H1 (cell line): ENCODE results near the gene TBC1D16. TPM values are rescaled to one million over a fixed set of nuclear protein-coding genes. Genes with fewer than 3 reads are reported as not detected.

Source experiments
- CTCF ChIA-PET: fragments of 300-600 bp; sonication (Branson Sonifier 250); formaldehyde crosslinking; loops from one replicate; lab custom pipeline; 2021; ENCODE audit not compliant: partially characterized antibody; lab: Charles Lee
- POLR2A ChIA-PET: fragments of 300-600 bp; sonication (Branson Sonifier 250); formaldehyde crosslinking; loops from one replicate; lab custom pipeline; 2021; ENCODE audit warnings: inconsistent platforms; ENCODE audit not compliant: partially characterized antibody; lab: Charles Lee
- DNase-seq, 2 experiments: peaks; one replicate each; pipeline versions ENCODE4 v3.0.0 to v3.0.0-alpha.2; 2010 to 2022; ENCODE audit warnings: low spot score in 2 of 2, low read depth in 1 of 2, mixed read lengths in 1 of 2
- FAIRE-seq: peaks from 2 replicates; lab custom pipeline; 2011; peaks lifted over from hg19 to GRCh38; lab: Jason Lieb, UNC
- H2AFZ ChIP-seq: 2 replicates; pipeline ENCODE4 v1.8.1; 2012; ENCODE audit warnings: low read length, inconsistent platforms
- H2AK5ac ChIP-seq: 2 replicates; pipeline ENCODE4 v1.6.1; 2013; ENCODE audit warnings: low read depth, low read length
- H2BK120ac ChIP-seq: replicated peaks from 2 replicates; pipeline ENCODE3; 2013; ENCODE audit warnings: low read depth, low read length, inconsistent platforms
- H2BK12ac ChIP-seq: 2 replicates; pipeline ENCODE4 v1.6.1; 2013; ENCODE audit warnings: low read depth, low read length
- H2BK15ac ChIP-seq: 2 replicates; pipeline ENCODE4 v1.6.1; 2013; ENCODE audit warnings: low read length
- H2BK20ac ChIP-seq: 2 replicates; pipeline ENCODE4 v1.6.1; 2013; ENCODE audit warnings: low read length
- H2BK5ac ChIP-seq: 2 replicates; pipeline ENCODE4 v1.6.1; 2013; ENCODE audit warnings: low read depth, low read length
- H3K14ac ChIP-seq: 2 replicates; pipeline ENCODE4 v1.6.1; 2013; ENCODE audit warnings: inconsistent platforms; ENCODE audit not compliant: insufficient read length
- H3K18ac ChIP-seq: 2 replicates; pipeline ENCODE4 v1.6.1; 2013; ENCODE audit warnings: low read length; ENCODE audit errors: extremely low read depth
- H3K23ac ChIP-seq: 2 replicates; pipeline ENCODE4 v1.6.1; 2013; ENCODE audit warnings: inconsistent platforms; ENCODE audit not compliant: insufficient read length
- H3K23me2 ChIP-seq: 2 replicates; pipeline ENCODE4 v1.6.1; 2013; ENCODE audit warnings: low read depth, low read length
- H3K27ac ChIP-seq: 2 replicates; pipeline ENCODE4 v1.6.1; 2011; ENCODE audit warnings: low read depth, low read length, inconsistent platforms
- H3K27me3 ChIP-seq, 4 experiments: replicated peaks in 1 of 4; 1 replicate in 1 of 4; 2 replicates in 3 of 4; pipeline versions ENCODE4 v1.6.1 to v1.8.1; 2011 to 2013; ENCODE audit warnings: low read length in 3 of 4, mild to moderate bottlenecking in 3 of 4, inconsistent platforms in 2 of 4, mixed read lengths in 2 of 4, moderate library complexity in 1 of 4; ENCODE audit not compliant: control insufficient read depth in 3 of 4, insufficient read depth in 3 of 4; ENCODE audit errors: extremely low read depth in 1 of 4
- H3K36me3 ChIP-seq, 4 experiments: 2 replicates each; pipeline versions ENCODE4 v1.6.1 to v1.8.1; 2011 to 2013; ENCODE audit warnings: mild to moderate bottlenecking in 4 of 4, low read length in 3 of 4, moderate library complexity in 2 of 4, control low read depth in 1 of 4, inconsistent platforms in 1 of 4; ENCODE audit not compliant: insufficient read depth in 4 of 4, control insufficient read depth in 2 of 4
- H3K4ac ChIP-seq: replicated peaks from 2 replicates; pipeline ENCODE3; 2013; ENCODE audit warnings: low read length, low read depth, mixed read lengths, inconsistent platforms; ENCODE audit not compliant: insufficient read length
- H3K4me1 ChIP-seq, 4 experiments: replicated peaks in 1 of 4; 1 replicate in 1 of 4; 2 replicates in 3 of 4; pipeline versions ENCODE4 v1.6.1 to v1.8.1; 2011 to 2013; ENCODE audit warnings: low read length in 3 of 4, inconsistent platforms in 2 of 4, mixed read lengths in 1 of 4; ENCODE audit not compliant: insufficient read depth in 4 of 4, control insufficient read depth in 3 of 4
- H3K4me2 ChIP-seq, 2 experiments: 2 replicates each; pipeline versions ENCODE4 v1.6.1 to v1.8.1; 2011 to 2013; ENCODE audit warnings: low read depth in 2 of 2, low read length in 2 of 2, control low read depth in 1 of 2, inconsistent platforms in 1 of 2, mild to moderate bottlenecking in 1 of 2; ENCODE audit not compliant: insufficient read depth in 1 of 2
- H3K4me3 ChIP-seq, 4 experiments: fragments of 200-600, 300-600 bp in 1 of 4; sonication (generic), shearing (Covaris generic), sonication (Bioruptor Twin) in 1 of 4; 2 replicates each; pipeline versions ENCODE4 v1.5.1 to v1.8.1; 2011 to 2016; ENCODE audit warnings: low read length in 4 of 4, low read depth in 3 of 4, control low read depth in 2 of 4, inconsistent platforms in 2 of 4, mild to moderate bottlenecking in 2 of 4, mixed read lengths in 1 of 4, moderate library complexity in 1 of 4; ENCODE audit not compliant: insufficient read depth in 2 of 4; ENCODE audit errors: extremely low read depth in 1 of 4
- H3K56ac ChIP-seq: replicated peaks from 2 replicates; pipeline ENCODE3; 2013; ENCODE audit warnings: low read depth, mild to moderate bottlenecking, mixed read lengths, low read length, inconsistent platforms; ENCODE audit not compliant: insufficient read length
- H3K79me1 ChIP-seq: 2 replicates; pipeline ENCODE4 v1.6.1; 2013; ENCODE audit warnings: low read depth, low read length, control low read depth
- H3K79me2 ChIP-seq, 2 experiments: 2 replicates each; pipeline versions ENCODE4 v1.6.1 to v1.8.1; 2012 to 2013; ENCODE audit warnings: low read length in 2 of 2, mild to moderate bottlenecking in 2 of 2, inconsistent platforms in 1 of 2; ENCODE audit not compliant: insufficient read depth in 2 of 2, control insufficient read depth in 1 of 2
- H3K9ac ChIP-seq, 4 experiments: replicated peaks in 1 of 4; 1 replicate in 1 of 4; 2 replicates in 3 of 4; pipeline versions ENCODE4 v1.6.1 to v1.8.1; 2011 to 2013; ENCODE audit warnings: low read depth in 3 of 4, low read length in 3 of 4, control low read depth in 2 of 4, mild to moderate bottlenecking in 2 of 4, moderate library complexity in 2 of 4, inconsistent platforms in 1 of 4; ENCODE audit errors: extremely low read depth in 1 of 4
- H3K9me3 ChIP-seq, 2 experiments: 2 replicates each; pipeline versions ENCODE4 v1.6.1 to v1.8.1; 2012 to 2013; ENCODE audit warnings: mild to moderate bottlenecking in 2 of 2, moderate library complexity in 2 of 2, control low read depth in 1 of 2, inconsistent platforms in 1 of 2, low read depth in 1 of 2, low read length in 1 of 2, mixed read lengths in 1 of 2; ENCODE audit not compliant: insufficient read depth in 2 of 2
- H4K20me1 ChIP-seq, 2 experiments: replicated peaks in 1 of 2; 2 replicates each; pipeline versions ENCODE3 to v1.8.1; 2011 to 2013; ENCODE audit warnings: inconsistent platforms in 2 of 2, low read length in 2 of 2, mild to moderate bottlenecking in 1 of 2; ENCODE audit not compliant: insufficient read depth in 2 of 2, control insufficient read depth in 1 of 2
- H4K5ac ChIP-seq: 2 replicates; pipeline ENCODE4 v1.6.1; 2013; ENCODE audit warnings: low read length, low read depth, mixed read lengths, inconsistent platforms; ENCODE audit not compliant: insufficient read length
- H4K8ac ChIP-seq: 2 replicates; pipeline ENCODE4 v1.8.0; 2013; ENCODE audit warnings: mild to moderate bottlenecking, moderate library complexity, low read length, inconsistent platforms; ENCODE audit not compliant: insufficient read depth; ENCODE audit errors: extremely low read depth
- H4K91ac ChIP-seq: replicated peaks from 2 replicates; pipeline ENCODE3; 2013; ENCODE audit warnings: low read length, mixed read lengths, inconsistent platforms; ENCODE audit not compliant: insufficient read length
- ASH2L ChIP-seq: fragments of 200-600, 300-600 bp; sonication (generic); IDR thresholded peaks from one replicate; pipeline ENCODE4 v1.7.1; 2017; ENCODE audit warnings: low read length
- BACH1 ChIP-seq: IDR thresholded peaks from 2 replicates; pipeline ENCODE4 v1.6.1; 2012; ENCODE audit warnings: low read length, improper control_type of control experiment
- BCL11A ChIP-seq, 2 experiments: IDR thresholded peaks; one replicate each; pipeline ENCODE4 v1.6.1; 2011; ENCODE audit warnings: low read depth in 2 of 2, low read length in 2 of 2, mild to moderate bottlenecking in 2 of 2
- BRCA1 ChIP-seq: IDR thresholded peaks from 2 replicates; pipeline ENCODE4 v1.6.1; 2012; ENCODE audit warnings: low read depth, low read length, improper control_type of control experiment
- EGR1 ChIP-seq: IDR thresholded peaks from 2 replicates; pipeline ENCODE4 v1.6.1; 2011; ENCODE audit warnings: low read depth, low read length, borderline replicate concordance
- GABPA ChIP-seq: IDR thresholded peaks from 2 replicates; pipeline ENCODE4 v1.6.1; 2011; ENCODE audit warnings: mild to moderate bottlenecking, low read length, moderate library complexity, borderline replicate concordance; ENCODE audit not compliant: insufficient read depth
- HDAC6 ChIP-seq: IDR thresholded peaks from one replicate; pipeline ENCODE4 v1.7.1; 2012; ENCODE audit warnings: low read depth, mild to moderate bottlenecking, inconsistent platforms, low read length, moderate library complexity
- JUN ChIP-seq: IDR thresholded peaks from 2 replicates; pipeline ENCODE4 v1.6.1; 2011; ENCODE audit warnings: low read depth, mild to moderate bottlenecking, improper control_type of control experiment, low read length
- POU5F1 ChIP-seq: IDR thresholded peaks from 2 replicates; pipeline ENCODE4 v1.6.1; 2011; ENCODE audit warnings: low read depth, mild to moderate bottlenecking, low read length, moderate library complexity
- RBBP5 ChIP-seq: IDR thresholded peaks from 2 replicates; pipeline ENCODE4 v1.7.1; 2012; ENCODE audit warnings: low read depth, mild to moderate bottlenecking, inconsistent platforms, low read length, moderate library complexity, borderline replicate concordance
- TCF12 ChIP-seq: IDR thresholded peaks from 2 replicates; pipeline ENCODE4 v1.6.1; 2011; ENCODE audit warnings: low read depth, mild to moderate bottlenecking, low read length
- WGBS, 2 experiments: shearing (Covaris generic) in 1 of 2; methylation state at CpG; one replicate each; pipeline versions ENCODE4 v1.1.6 to v1.1.7; 2013 to 2015; ENCODE audit warnings: low lambda C conversion rate in 2 of 2, mixed read lengths in 2 of 2, inconsistent platforms in 1 of 2, low coverage in 1 of 2, missing lambda C conversion rate in 1 of 2; ENCODE audit not compliant: insufficient replicate concordance in 2 of 2, insufficient coverage in 1 of 2, insufficient read length in 1 of 2; ENCODE audit errors: extremely low coverage in 1 of 2, missing lambda C conversion rate in 1 of 2; 5-methylcytosine and 5-hydroxymethylcytosine counted together
- polyA plus RNA-seq, 7 experiments: library from polyadenylated mRNA; depleted of rRNA in 3 of 7; stranded (reverse) in 5 of 7; unstranded in 2 of 7; fragments of >200 nt in 5 of 7; fragments of 200-250 nt in 2 of 7; gene quantifications; 1 replicate in 5 of 7; 2 replicates in 1 of 7; 4 replicates in 1 of 7; pipeline versions ENCODE4 v1.2.1 to v1.2.3, GENCODE V29; 2011 to 2013; ENCODE audit warnings: missing spikeins in 2 of 7, mixed read lengths in 2 of 7
- total RNA-seq: library from RNA; stranded (reverse); fragmentation: NEBNext Ultra II Directional; extraction: Animal tissue kit (Norgen Biotek cat#: 25700); gene quantifications from 2 replicates; pipeline ENCODE4 v1.2.1, GENCODE V29; 2021
- TF ChIP-seq, protein P1 (sequence below): IDR thresholded peaks from 2 replicates; pipeline ENCODE4 v1.6.1; 2012; ENCODE audit warnings: low read length, inconsistent platforms

TBC1D16 gene
- total and polyA plus RNA-seq, 2 of the 8 experiments (the other 6 are each of a cell fraction or from before 2014, with no cell fraction given): 21.1 to 109 TPM

DNA sequence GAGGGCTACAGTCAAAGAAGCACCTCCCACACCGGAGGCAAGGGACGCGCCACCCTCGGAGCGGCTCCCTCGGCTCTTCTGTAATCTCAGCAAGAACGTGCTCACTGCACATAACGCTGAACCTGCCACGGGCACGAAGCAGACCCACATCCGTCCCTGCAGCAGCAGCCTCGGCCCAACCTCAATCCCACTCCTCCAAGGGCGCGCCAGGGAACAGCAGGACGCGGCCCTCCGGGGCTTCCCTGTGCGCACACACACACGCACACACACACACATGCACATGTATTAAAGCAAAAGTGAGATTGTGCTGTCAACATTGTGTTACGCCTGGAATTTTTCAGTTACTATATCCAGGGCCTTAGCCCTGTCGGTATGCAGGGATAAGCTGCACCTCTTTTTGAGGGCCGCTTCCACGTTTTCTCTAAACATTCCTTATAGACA, 54.0 kb downstream of the TBC1D16 start:
- Histone ChIP-seq H3K4ac (no peak overlapping the region), H4K5ac (no peak overlapping the region), H3K36me3 (peaks cover 0 to 3% (median 0%) of the 10 kb centered on the region in 4 experiments; a peak in 1 of 8 replicates), H2BK15ac (no peak overlapping the region), H3K56ac (no peak overlapping the region), H3K9ac (no peak overlapping the region), H2BK12ac (no peak overlapping the region; the same call in 1 of the 2 replicates), H2AK5ac (no peak overlapping the region), H2BK5ac (no peak overlapping the region; the same call in 1 of the 2 replicates), H2BK120ac (no peak overlapping the region), H4K91ac (peak overlapping the region; percentile 11), H3K79me2 (peaks cover 0 to 11% of the 10 kb centered on the region in 2 experiments; a peak in 1 of 4 replicates), H3K9me3 (no peaks in the 10 kb centered on the region), H3K4me2 (no peak overlapping the region), H4K20me1 (peaks cover 10 to 14% of the 10 kb centered on the region in 2 experiments), H2BK20ac (no peak overlapping the region), H3K23me2 (no peaks in the 10 kb centered on the region), H3K4me1 (peaks cover 0 to 3% (median 0%) of the 10 kb centered on the region in 4 experiments; a peak in 3 of 7 replicates), H3K27ac (no peak overlapping the region), H2AFZ (no peak overlapping the region), H3K23ac (no peak overlapping the region), H3K14ac (no peak overlapping the region), H4K8ac (peak overlapping the region; percentile 86; the same call in 1 of the 2 replicates), H3K79me1 (peaks cover 17% of the 10 kb centered on the region), H3K18ac (no peak overlapping the region), H3K27me3 (no peaks in the 10 kb centered on the region; a peak in 1 of 7 replicates), H3K4me3 (no peak overlapping the region)
- FAIRE-seq (no peak), DNase-seq (no peak)
- CTCF ChIA-PET: interaction anchor here (0.7 to 5.1 kb wide), 4 partner anchors 11 to 61 kb away, joined by 3 to 25 read pairs (median 3); no protein-coding TSS in a partner anchor
- POLR2A ChIA-PET: interaction anchor here (1.4 to 1.6 kb wide), 2 partner anchors 30 to 44 kb away, joined by 3 read pairs; no protein-coding TSS in a partner anchor
- WGBS, 2 experiments: 89% methylated on average over 23 of the region's 23 CpGs; no CpG with 5 or more reads in 1 of the 2 experiments
- TF ChIP-seq TCF12 (no peak), ASH2L (no peak), JUN (no peak), POU5F1 (no peak), BACH1 (no peak), HDAC6 (no peak), BCL11A (IDR thresholded peaks at IDR 0.05; ENCODE audit: low read depth in 2 of 2, low read length in 2 of 2) (no peak), RBBP5 (no peak), BRCA1 (no peak), GABPA (no peak), EGR1 (no peak)
- TF ChIP-seq, protein P1, sequence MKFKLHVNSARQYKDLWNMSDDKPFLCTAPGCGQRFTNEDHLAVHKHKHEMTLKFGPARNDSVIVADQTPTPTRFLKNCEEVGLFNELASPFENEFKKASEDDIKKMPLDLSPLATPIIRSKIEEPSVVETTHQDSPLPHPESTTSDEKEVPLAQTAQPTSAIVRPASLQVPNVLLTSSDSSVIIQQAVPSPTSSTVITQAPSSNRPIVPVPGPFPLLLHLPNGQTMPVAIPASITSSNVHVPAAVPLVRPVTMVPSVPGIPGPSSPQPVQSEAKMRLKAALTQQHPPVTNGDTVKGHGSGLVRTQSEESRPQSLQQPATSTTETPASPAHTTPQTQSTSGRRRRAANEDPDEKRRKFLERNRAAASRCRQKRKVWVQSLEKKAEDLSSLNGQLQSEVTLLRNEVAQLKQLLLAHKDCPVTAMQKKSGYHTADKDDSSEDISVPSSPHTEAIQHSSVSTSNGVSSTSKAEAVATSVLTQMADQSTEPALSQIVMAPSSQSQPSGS: no peak
